ENCODE results near the gene SELENOM.

- TF ChIP-seq CTCF (IDR thresholded peaks at IDR 0.05; ENCODE audit: low read length) (no peak), EZH2 (optimal IDR thresholded peaks at IDR 0.05; ENCODE audit: low read depth, low read length) (no peak)
Observed at GRCh38 chr22:31081963-31082605, 25.3 kb downstream of the SELENOM start.
